Fibroblast of lung (primary cell): ENCODE results near the gene CEACAM20.
"Not testable (repeated sequence)": the region's sequence is repeated elsewhere in the genome, so short reads cannot be mapped to it uniquely, and the experiment has no call there.

Source experiments
- CTCF ChIP-seq, 2 donors: IDR thresholded peaks in 1 of 2; conservative IDR thresholded peaks in 1 of 2; 1 replicate in 1 of 2; 2 replicates in 1 of 2; pipeline ENCODE4 v1.5.1; 2011 to 2012; ENCODE audit warnings: low read length in 2 of 2, control low read depth in 1 of 2, inconsistent platforms in 1 of 2, low read depth in 1 of 2, mild to moderate bottlenecking in 1 of 2
- EZH2 ChIP-seq: IDR thresholded peaks from 2 replicates; pipeline ENCODE4 v1.5.1; 2012; ENCODE audit warnings: low read length, control low read depth, mild to moderate bottlenecking; ENCODE audit errors: missing control alignments

- TF ChIP-seq EZH2; CTCF (conservative IDR thresholded peaks at IDR 0.05 in 1 of 2, IDR thresholded peaks at IDR 0.05 in 1 of 2; ENCODE audit: low read depth in 1 of 2, low read length in 2 of 2): not testable (repeated sequence)
Measured at GRCh38 chr19:44563086-44563655, 33.7 kb upstream of the CEACAM20 start.
